Neural crest cell (in vitro differentiated cells): ENCODE measurements around the gene ABHD8. TPM values are rescaled to one million over a fixed set of nuclear protein-coding genes. Genes with fewer than 3 reads are reported as not detected.
A peak's percentile ranks its signal among the peaks of the same experiment; 100 is the strongest.

Experiments
- DNase-seq: peaks from one replicate; pipeline ENCODE4 v3.0.0; 2021; ENCODE audit warnings: low read depth, mixed read lengths, low spot score
- H3K27ac Mint-ChIP-seq: one replicate; pipeline ENCODE4 v1.8.0; 2021; ENCODE audit warnings: mild to moderate bottlenecking, mixed read lengths; ENCODE audit not compliant: unreplicated experiment
- H3K27me3 Mint-ChIP-seq: 2 replicates; pipeline ENCODE4 v1.8.0; 2021; ENCODE audit warnings: low read depth, mild to moderate bottlenecking, mixed read lengths
- H3K36me3 Mint-ChIP-seq: 2 replicates; pipeline ENCODE4 v1.8.0; 2021; ENCODE audit warnings: low read depth, mild to moderate bottlenecking, mixed read lengths
- H3K4me1 Mint-ChIP-seq: 2 replicates; pipeline ENCODE4 v1.8.0; 2021; ENCODE audit warnings: mixed read lengths
- H3K4me3 Mint-ChIP-seq: one replicate; pipeline ENCODE4 v1.8.0; 2021; ENCODE audit warnings: mild to moderate bottlenecking, mixed read lengths
- H3K9me3 Mint-ChIP-seq: 2 replicates; pipeline ENCODE4 v1.8.0; 2021; ENCODE audit warnings: mixed read lengths
- total RNA-seq: library from RNA; stranded (reverse); gene quantifications from 2 replicates; pipeline ENCODE4 v1.2.1, GENCODE V29; 2021
- TF ChIP-seq, protein P1 (sequence below): fragments of 200-600 bp; sonication (generic); conservative IDR thresholded peaks from 2 replicates; pipeline ENCODE4 v1.5.0; 2021; ENCODE audit warnings: antibody characterized with exemption, mild to moderate bottlenecking

ABHD8 gene
- total RNA-seq, 1 donor from 2014 or later = 8.5 TPM

GRCh38 chr19:17327654-17328516, 24.7 kb upstream of the ABHD8 start:
- Mint-ChIP-seq H3K4me1 (peaks cover 10% of the 10 kb centered on the region), H3K4me3 (peak overlapping the region; percentile 91), H3K36me3 (peaks cover 10% of the 10 kb centered on the region), H3K27me3 (peaks cover 26% of the 10 kb centered on the region), H3K27ac (no peak overlapping the region), H3K9me3 (no peaks in the 10 kb centered on the region)
- TF ChIP-seq, protein P1, sequence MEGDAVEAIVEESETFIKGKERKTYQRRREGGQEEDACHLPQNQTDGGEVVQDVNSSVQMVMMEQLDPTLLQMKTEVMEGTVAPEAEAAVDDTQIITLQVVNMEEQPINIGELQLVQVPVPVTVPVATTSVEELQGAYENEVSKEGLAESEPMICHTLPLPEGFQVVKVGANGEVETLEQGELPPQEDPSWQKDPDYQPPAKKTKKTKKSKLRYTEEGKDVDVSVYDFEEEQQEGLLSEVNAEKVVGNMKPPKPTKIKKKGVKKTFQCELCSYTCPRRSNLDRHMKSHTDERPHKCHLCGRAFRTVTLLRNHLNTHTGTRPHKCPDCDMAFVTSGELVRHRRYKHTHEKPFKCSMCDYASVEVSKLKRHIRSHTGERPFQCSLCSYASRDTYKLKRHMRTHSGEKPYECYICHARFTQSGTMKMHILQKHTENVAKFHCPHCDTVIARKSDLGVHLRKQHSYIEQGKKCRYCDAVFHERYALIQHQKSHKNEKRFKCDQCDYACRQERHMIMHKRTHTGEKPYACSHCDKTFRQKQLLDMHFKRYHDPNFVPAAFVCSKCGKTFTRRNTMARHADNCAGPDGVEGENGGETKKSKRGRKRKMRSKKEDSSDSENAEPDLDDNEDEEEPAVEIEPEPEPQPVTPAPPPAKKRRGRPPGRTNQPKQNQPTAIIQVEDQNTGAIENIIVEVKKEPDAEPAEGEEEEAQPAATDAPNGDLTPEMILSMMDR = peak; percentile 65
- DNase-seq = peak; percentile 60

GRCh38 chr19:17327068-17327653, 23.9 kb upstream of the ABHD8 start:
- Mint-ChIP-seq H3K36me3 (peaks cover 6% of the 10 kb centered on the region), H3K27ac (no peak overlapping the region), H3K4me3 (peak overlapping the region; percentile 49), H3K4me1 (peaks cover 6% of the 10 kb centered on the region), H3K27me3 (peaks cover 21% of the 10 kb centered on the region), H3K9me3 (no peaks in the 10 kb centered on the region)
- TF ChIP-seq, protein P1 = no peak
- no peak for DNase-seq

- peaks cover 21% of the 10 kb centered on the region for H3K27me3 Mint-ChIP-seq
- TF ChIP-seq, protein P1 = no peak
- H3K4me1 Mint-ChIP-seq = peaks cover 6% of the 10 kb centered on the region
- no peak for DNase-seq
- peak overlapping the region; percentile 49 for H3K4me3 Mint-ChIP-seq
- no peak overlapping the region for H3K27ac Mint-ChIP-seq
- no peaks in the 10 kb centered on the region for H3K9me3 Mint-ChIP-seq
- peaks cover 6% of the 10 kb centered on the region for H3K36me3 Mint-ChIP-seq
Measured at GRCh38 chr19:17326595-17326966, 23.4 kb upstream of the ABHD8 start.

DNA sequence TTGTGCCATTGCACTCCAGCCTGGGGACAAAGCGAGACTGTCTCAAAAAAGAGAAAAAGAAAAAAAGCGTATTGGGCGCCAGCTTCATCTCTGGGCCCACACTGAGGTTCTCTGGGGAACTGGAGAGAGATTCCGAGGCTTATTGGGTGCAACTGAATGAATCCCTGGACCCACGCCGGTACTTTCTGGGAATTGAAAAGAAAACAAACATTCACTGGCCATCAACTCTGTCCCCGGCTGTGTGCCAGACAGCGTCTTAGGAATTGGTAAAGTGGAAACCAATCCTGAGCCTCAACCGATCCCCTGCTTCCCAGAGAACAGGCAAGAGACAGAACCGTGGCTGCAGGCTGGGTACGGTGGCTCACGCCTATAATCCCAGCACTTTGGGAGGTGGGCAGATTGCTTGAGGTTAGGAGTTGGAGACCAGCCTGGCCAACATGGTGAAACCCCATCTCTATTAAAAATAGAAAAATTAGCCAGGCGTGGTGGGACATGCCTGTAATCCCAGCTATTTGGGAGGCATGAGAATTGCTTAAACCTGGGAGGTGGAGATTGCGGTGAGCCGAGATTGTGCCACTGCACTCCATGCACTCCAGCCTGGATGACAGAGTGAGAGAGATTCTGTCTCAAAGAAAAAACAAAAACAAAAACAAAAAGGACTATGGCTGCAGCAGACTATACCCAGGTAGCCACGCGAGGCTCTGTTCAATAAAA, 22.8 kb upstream of the ABHD8 start:
- DNase-seq = no peak
- Mint-ChIP-seq H3K27me3 (peaks cover 21% of the 10 kb centered on the region), H3K27ac (no peak overlapping the region), H3K4me3 (peak overlapping the region; percentile 51), H3K4me1 (peaks cover 6% of the 10 kb centered on the region), H3K9me3 (no peaks in the 10 kb centered on the region), H3K36me3 (peaks cover 6% of the 10 kb centered on the region)
- TF ChIP-seq, protein P1 = no peak

DNA sequence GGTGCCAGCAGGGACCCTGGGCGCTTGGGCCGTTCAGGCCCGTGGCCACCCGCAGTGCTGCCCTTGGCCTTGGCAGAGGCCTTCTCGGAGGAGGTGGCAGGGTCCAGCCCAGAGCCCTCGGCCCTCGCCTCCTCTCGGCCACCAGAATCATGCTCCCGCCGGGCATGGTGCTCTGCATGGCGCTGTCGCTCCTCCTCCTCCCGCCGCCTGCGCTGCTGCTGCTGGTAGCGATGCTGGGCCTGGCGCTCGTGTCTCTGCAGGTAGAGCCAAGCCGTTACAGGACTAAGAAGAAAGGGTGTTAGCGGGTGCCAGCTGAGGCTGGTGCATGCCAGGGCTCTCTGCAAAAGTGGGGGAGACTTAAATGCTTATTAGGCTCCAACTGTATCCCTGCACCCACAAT, 21.9 kb upstream of the ABHD8 start:
- H3K4me1 Mint-ChIP-seq = peaks cover 6% of the 10 kb centered on the region

More for the DNA sequence above, 21.9 kb upstream of the ABHD8 start:
- Mint-ChIP-seq H3K9me3 (no peaks in the 10 kb centered on the region), H3K27me3 (peaks cover 14% of the 10 kb centered on the region), H3K27ac (no peak overlapping the region), H3K4me3 (no peak overlapping the region), H3K36me3 (peaks cover 2% of the 10 kb centered on the region)
- no peak for DNase-seq
- TF ChIP-seq, protein P1 = no peak
